ENCODE data around the gene ECI1.

- TF ChIP-seq CTCF (conservative IDR thresholded peaks at IDR 0.05; ENCODE audit: low read depth, low read length): no peak
- no peak for TF ChIP-seq EZH2 (IDR thresholded peaks at IDR 0.05; ENCODE audit: low read length, unreplicated experiment)
- TF ChIP-seq EZH2phosphoT487 (IDR thresholded peaks at IDR 0.05; ENCODE audit: borderline replicate concordance, low read length): no peak
Measured at GRCh38 chr16:2213817-2214718, 37.3 kb downstream of the ECI1 start.
